Gastrocnemius medialis (tissue), 4 donors: Measurements from ENCODE around the gene DHRS7.
A peak's percentile ranks its signal among the peaks of the same experiment; 100 is the strongest.

Experiments used
- POLR2A ChIP-seq, 2 donors: fragments of 450-650 bp; IDR thresholded peaks; one replicate each; pipeline ENCODE4 v1.6.1; 2017; ENCODE audit warnings: antibody characterized with exemption in 2 of 2, mild to moderate bottlenecking in 2 of 2, moderate library complexity in 2 of 2
- TF ChIP-seq, protein P1 (sequence below), 5 experiments: fragments of 450-650 bp in 3 of 5; fragments of 200-600 bp in 2 of 5; sonication (generic) in 2 of 5; IDR thresholded peaks in 4 of 5; conservative IDR thresholded peaks in 1 of 5; 1 replicate in 4 of 5; 2 replicates in 1 of 5; pipeline ENCODE4 v1.5.1; 2016 to 2019; ENCODE audit warnings: antibody characterized with exemption in 5 of 5, mild to moderate bottlenecking in 3 of 5, moderate library complexity in 3 of 5

DNA sequence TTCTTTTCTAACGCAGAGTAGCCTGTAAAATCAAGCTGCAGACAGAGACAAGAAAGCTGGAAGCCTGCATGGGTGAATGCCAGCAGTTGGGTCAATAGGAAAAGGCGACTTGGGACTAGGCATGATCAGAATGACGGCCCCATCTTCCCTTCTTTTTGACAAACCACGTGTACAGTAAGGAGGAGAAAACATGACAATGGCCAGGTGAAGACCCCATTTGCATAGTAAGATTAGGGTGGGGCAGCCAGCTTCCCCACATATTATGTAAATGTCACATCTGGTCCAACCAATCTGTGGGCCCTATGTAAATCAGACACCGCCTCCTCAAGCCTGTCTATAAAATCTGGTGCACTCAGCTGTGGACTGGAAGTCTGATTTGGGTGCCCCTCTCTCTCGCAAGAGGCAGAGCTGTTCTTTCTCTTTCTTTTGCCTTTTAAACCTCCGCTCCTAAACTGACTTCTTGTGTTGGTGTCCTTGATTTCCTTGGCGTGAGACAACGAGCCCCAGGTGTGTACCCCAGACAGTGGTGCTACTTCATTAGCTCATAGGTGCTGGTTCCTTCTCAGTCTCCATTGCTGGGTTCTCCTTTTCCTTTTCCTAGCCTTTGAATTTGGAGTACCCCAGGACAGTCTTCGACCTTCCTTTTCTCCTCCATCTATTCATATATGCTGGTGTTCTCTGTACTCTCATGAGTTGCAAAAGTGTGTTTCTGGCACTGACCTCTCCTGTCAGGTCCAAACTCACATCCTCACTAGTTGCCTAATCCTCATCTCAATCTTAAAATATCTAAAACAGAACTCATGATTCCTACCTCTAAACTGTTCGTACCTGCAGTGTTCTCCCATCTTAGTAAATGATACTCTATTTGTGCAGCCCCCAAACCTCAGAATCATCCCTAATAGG is 9.4 kb upstream of the DHRS7 start:
- TF ChIP-seq, protein P1, sequence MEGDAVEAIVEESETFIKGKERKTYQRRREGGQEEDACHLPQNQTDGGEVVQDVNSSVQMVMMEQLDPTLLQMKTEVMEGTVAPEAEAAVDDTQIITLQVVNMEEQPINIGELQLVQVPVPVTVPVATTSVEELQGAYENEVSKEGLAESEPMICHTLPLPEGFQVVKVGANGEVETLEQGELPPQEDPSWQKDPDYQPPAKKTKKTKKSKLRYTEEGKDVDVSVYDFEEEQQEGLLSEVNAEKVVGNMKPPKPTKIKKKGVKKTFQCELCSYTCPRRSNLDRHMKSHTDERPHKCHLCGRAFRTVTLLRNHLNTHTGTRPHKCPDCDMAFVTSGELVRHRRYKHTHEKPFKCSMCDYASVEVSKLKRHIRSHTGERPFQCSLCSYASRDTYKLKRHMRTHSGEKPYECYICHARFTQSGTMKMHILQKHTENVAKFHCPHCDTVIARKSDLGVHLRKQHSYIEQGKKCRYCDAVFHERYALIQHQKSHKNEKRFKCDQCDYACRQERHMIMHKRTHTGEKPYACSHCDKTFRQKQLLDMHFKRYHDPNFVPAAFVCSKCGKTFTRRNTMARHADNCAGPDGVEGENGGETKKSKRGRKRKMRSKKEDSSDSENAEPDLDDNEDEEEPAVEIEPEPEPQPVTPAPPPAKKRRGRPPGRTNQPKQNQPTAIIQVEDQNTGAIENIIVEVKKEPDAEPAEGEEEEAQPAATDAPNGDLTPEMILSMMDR (IDR thresholded peaks at IDR 0.05 in 4 of 5, conservative IDR thresholded peaks at IDR 0.05 in 1 of 5) = no peak
- TF ChIP-seq POLR2A (IDR thresholded peaks at IDR 0.05) = peak; percentile 54 to 86
